ENCODE data around the gene PSMA7. TPM values are rescaled to one million over a fixed set of nuclear protein-coding genes. Genes with fewer than 3 reads are reported as not detected.
A peak's percentile ranks its signal among the peaks of the same experiment; 100 is the strongest.

The PSMA7 gene
- total RNA-seq, 2 donors from 2014 or later: 220 to 234 TPM

DNA sequence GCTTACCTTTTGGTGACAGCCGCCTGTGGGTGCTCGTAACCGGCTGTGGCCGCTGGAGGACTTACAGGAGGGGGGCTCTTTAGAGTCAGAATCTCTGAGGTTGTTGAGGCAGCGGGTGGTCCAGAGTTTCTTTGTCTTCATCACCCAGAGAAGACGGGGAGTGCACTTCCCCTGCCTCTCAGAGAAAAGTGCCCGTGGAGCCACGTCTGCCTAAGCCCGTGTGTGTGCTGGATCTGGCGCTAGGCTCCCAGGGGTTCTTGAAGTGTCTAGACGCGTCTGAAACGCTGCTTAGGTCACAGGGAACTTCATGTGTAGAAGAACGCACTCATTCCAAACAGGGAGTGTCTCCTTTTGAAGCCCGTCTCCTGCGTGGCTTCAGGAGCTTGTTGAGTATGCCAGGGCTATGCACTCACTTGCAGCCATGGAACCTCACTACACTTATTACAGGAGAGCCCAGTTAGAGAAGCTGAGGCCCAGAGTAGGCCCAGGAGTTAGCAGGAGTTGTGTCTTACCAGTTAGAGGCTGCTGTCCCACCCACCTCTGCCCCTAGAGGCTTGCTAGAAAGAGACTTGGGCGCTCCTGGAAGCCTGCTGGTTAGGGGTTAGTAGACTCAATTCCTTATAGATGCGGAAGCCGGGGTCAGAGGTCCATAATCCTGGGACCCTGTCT, 19.6 kb downstream of the PSMA7 start:
- no peak overlapping the region for H3K27ac Mint-ChIP-seq

DNA sequence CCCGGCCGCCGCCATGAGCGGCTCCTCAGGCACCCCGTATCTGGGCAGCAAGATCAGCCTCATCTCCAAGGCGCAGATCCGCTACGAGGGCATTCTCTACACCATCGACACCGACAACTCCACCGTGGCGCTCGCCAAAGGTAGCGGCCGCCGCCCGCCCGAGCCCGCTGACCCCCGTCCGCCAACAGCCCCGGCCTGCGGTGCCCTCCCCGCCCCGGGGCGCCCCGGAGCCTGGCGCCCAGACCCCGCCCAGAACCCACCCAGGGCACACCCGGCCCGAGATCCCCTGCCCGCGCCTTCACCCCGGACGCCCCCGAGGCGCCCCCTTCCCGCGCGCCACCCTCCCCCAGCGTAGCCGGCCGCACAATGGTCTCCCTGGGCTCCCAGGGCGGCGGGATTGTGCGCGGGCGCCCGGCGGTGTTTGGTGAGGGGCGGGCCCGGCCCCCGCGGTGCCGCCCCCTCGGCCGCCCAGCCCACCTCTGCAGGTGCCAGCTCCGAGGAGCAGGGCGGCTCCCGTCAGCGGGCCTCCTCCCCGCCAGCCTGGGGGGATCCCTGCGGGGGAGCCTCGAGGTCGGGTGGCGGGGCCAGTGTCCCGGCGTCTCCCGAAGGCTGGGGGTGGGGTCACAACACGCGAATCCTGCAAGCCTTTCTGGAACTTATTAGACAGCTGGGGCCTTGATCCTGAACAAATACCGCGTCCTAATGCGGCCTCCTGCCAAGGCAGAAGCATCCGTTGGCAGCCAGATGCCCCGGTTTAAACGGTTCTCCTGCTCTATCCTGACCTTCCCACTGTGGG, 20.3 kb downstream of the PSMA7 start:
- H3K27me3 Mint-ChIP-seq (ENCODE audit: low read depth): no peaks in the 10 kb centered on the region
- no peak overlapping the region for H3K27ac Mint-ChIP-seq
- ATAC-seq (replicated peaks in 1 of 2): peak; percentile 4 to 12

More for the DNA sequence above, 19.6 kb downstream of the PSMA7 start:
- ATAC-seq (replicated peaks in 1 of 2) (no peak), DNase-seq (no peak)
- H3K4me3 Mint-ChIP-seq: peak overlapping the region; percentile 84 to 85
- peaks cover 12% of the 10 kb centered on the region in 2 donors for H3K36me3 Mint-ChIP-seq (ENCODE audit: insufficient read depth in 2 of 2)
- H3K4me1 Mint-ChIP-seq (ENCODE audit: low read depth): peaks cover 40% of the 10 kb centered on the region
- H3K9me3 Mint-ChIP-seq: no peaks in the 10 kb centered on the region
- no peaks in the 10 kb centered on the region for H3K27me3 Mint-ChIP-seq (ENCODE audit: low read depth)

DNA sequence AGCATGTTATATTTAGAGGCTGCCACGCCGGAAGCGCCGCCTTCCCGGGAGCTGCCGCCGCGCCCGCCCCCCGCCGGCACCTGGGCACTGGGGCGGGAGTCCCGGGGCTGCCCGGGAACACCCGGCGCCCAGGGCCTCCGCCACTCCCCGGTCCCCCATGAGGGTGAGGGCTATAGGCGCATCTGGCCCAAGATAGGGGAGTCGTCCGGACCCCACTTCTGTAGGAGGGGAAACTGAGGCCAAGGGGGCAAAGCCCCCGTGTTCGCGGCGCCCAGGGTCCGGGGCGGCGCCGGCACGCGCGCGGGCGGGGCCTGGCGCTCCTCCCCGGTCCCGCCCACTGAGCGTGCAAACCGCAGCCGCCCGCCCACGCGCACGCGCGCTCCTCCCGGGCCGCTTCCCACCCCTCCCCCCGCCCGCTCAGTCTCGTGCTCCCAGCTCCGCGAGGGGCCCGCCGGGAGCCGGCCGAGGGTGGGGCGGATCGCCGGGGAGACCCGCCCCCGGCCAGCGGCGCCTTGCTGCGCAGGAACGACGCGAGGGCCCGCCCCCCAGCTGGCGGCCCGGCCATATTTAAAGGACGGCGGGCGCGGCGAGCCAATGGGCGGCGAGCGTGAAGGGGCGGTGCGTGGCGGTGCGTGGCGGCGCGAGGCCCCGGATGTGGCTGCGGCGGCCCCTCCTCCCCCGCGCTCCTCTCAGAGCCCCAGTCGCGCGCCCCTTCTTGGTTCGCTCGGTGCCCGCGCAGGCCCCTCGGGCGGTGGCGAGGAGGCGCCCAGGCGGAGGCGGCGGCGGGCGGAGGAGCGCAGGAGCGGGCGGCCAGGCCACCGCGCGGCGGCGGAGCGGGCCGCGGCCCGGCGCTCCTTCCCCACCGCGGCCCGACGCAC, 21.2 kb downstream of the PSMA7 start, which contains the start of gene LSM14B:
Gene LSM14B, plus strand, starts transcription at position 700 of the 878 bp plus-strand sequence. CDS start 192 bp downstream, outside the sequence.
- Mint-ChIP-seq H3K36me3 (ENCODE audit: insufficient read depth in 2 of 2) (peaks cover 9% of the 10 kb centered on the region in 2 donors), H3K27me3 (ENCODE audit: low read depth) (no peaks in the 10 kb centered on the region), H3K9me3 (no peaks in the 10 kb centered on the region), H3K4me1 (ENCODE audit: low read depth) (peaks cover 52% of the 10 kb centered on the region), H3K4me3 (peak within 1 kb of the TSS; percentile 89 to 93), H3K27ac (peak within 1 kb of the TSS; percentile 87)
- DNase-seq (peak; percentile 96 to 98), ATAC-seq (replicated peaks in 1 of 2) (peak; percentile 87)

More for the DNA sequence above, 20.3 kb downstream of the PSMA7 start:
- Mint-ChIP-seq H3K9me3 (no peaks in the 10 kb centered on the region), H3K4me3 (peak overlapping the region; percentile 84 to 85), H3K4me1 (ENCODE audit: low read depth) (peaks cover 44% of the 10 kb centered on the region), H3K36me3 (ENCODE audit: insufficient read depth in 2 of 2) (peaks cover 12% of the 10 kb centered on the region in 2 donors)
- peak; percentile 47 to 53 for DNase-seq

DNA sequence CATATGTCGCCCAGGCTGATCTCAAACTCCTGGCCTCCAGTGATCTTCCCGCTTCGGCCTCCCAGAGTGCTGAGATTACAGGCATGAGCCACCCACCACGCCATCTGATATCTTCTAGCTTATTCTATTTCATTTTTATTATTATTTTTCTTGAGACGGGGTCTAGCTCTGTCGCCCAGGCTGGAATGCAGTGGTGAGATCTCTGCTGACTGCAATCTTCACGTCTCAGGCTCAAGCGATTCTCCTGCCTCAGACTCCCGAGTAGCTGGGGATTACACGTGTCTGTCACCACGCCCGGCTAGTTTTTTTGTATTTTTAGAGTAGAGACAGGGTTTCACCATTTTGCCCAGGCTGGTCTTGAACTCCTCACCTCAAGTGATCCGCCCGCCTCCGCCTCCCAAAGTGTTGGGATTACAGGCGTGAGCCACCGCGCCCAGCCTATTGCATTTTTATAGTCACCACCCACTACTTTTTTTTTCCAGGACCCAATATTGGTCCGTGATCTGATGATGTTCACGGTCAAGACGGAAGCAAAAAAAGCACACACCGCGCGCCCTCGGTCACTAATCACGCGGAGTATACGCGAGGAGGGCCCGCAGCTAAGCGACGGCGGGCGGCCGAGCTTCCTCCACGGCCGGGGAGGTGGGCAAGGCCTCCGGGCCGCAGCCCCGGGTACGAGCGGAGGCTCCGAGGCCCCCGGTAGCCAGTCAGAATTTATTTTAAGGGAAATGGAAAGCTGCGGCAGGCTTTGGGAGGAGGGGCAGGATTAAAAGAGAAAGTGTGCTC, 22.0 kb downstream of the PSMA7 start:
- H3K4me3 Mint-ChIP-seq: peak overlapping the region; percentile 89 to 93
- H3K36me3 Mint-ChIP-seq (ENCODE audit: insufficient read depth in 2 of 2): peaks cover 6 to 7% of the 10 kb centered on the region in 2 donors
- DNase-seq (no peak), ATAC-seq (replicated peaks in 1 of 2) (peak; percentile 2)
- peak overlapping the region; percentile 87 for H3K27ac Mint-ChIP-seq
- H3K9me3 Mint-ChIP-seq: no peaks in the 10 kb centered on the region
- no peaks in the 10 kb centered on the region for H3K27me3 Mint-ChIP-seq (ENCODE audit: low read depth)
- peaks cover 48% of the 10 kb centered on the region for H3K4me1 Mint-ChIP-seq (ENCODE audit: low read depth)

DNA sequence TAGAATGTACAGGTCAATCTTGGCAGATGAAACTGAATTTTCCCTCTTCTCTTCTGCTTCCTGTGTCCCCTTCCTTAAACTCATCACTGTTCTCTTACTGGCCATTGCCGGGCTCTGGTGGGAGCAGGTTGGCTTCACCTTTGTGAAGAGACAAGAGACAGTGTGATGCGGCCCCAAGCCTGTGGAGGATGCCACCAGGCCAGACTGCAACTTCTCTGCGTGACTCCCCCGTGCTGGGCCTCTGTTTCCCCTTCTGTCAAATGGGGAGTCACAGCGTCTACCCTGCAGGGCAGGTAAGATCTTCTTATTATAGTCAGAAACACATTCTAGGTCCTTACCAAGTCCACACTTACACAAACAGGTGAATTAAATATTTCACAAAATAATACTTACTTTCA, 22.8 kb downstream of the PSMA7 start:
- no peak overlapping the region for H3K27ac Mint-ChIP-seq
- no peaks in the 10 kb centered on the region for H3K27me3 Mint-ChIP-seq (ENCODE audit: low read depth)

DNA sequence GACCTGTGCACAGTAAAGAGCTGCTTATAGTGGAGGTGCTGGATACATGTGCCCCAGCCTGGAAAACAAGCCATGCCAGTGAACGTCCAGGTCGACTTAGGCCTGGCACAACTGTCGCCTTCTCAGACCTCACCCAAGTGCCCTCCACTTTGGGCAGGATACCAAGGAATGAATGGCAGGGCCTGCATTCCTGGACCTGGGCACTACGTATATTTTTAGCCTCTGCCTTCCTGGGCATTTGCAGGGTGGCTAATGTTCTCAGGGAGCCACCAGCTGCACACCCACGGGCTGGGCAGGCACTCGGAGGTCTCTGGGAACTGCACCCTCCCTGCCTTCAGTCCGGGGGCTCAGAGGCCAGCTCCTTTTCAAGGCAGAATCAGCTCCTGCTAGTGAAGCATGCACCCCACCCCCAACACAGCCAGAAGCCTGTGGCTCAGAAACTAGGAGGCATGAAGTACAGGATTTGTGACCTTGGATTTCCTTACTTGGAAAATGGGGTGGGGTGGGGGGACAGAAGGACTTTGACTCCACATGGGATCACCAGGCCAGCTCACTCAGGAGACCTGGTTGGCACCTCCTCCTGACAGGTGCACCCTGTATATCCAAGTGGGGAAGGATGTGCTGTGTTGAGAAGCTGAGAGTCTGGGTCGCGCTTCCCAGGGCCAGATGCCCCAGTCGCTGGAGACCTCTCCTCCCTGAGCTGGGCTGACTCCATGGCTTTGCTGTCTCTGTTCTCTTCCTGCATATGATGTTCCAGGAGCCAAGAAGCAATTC, 23.4 kb downstream of the PSMA7 start:
- peaks cover 6 to 9% of the 10 kb centered on the region in 2 donors for H3K36me3 Mint-ChIP-seq (ENCODE audit: insufficient read depth in 2 of 2)
- H3K27ac Mint-ChIP-seq: no peak overlapping the region
- peaks cover 48% of the 10 kb centered on the region for H3K4me1 Mint-ChIP-seq (ENCODE audit: low read depth)
- no peak overlapping the region for H3K4me3 Mint-ChIP-seq
- H3K27me3 Mint-ChIP-seq (ENCODE audit: low read depth): no peaks in the 10 kb centered on the region
- H3K9me3 Mint-ChIP-seq: peaks cover 2% of the 10 kb centered on the region in 2 donors
- no peak for DNase-seq
- ATAC-seq (replicated peaks in 1 of 2): no peak

More for the DNA sequence above, 22.8 kb downstream of the PSMA7 start:
- Mint-ChIP-seq H3K9me3 (peaks cover 2% of the 10 kb centered on the region in 2 donors), H3K4me1 (ENCODE audit: low read depth) (peaks cover 48% of the 10 kb centered on the region), H3K4me3 (peak overlapping the region in 1 of 2 donors; percentile 89), H3K36me3 (ENCODE audit: insufficient read depth in 2 of 2) (peaks cover 6 to 9% of the 10 kb centered on the region in 2 donors)
- DNase-seq (no peak), ATAC-seq (replicated peaks in 1 of 2) (no peak)

DNA sequence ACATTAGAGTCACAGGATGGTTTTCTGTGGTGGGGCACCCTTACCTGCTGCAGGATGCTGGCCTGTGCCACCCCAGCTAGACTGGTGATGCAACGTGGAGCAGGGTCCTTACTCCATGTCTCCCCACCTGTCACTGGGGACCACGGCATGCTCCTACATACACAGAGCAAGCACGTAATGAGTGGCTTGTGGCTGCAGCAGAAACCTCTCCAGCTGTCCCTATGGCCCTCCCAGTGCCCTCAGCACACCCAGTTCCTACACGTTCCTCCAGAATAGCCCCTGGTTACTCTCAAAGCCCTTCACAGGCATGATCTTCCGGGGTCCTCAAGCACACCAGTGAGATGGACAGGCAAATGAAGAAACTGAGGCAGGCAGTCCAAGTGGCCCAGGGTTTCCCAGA, 24.1 kb downstream of the PSMA7 start:
- no peak overlapping the region for H3K27ac Mint-ChIP-seq
- H3K27me3 Mint-ChIP-seq (ENCODE audit: low read depth): no peaks in the 10 kb centered on the region
- peaks cover 43% of the 10 kb centered on the region for H3K4me1 Mint-ChIP-seq (ENCODE audit: low read depth)
- DNase-seq (no peak), ATAC-seq (replicated peaks in 1 of 2) (no peak)
- peaks cover 2% of the 10 kb centered on the region in 2 donors for H3K9me3 Mint-ChIP-seq
- H3K36me3 Mint-ChIP-seq (ENCODE audit: insufficient read depth in 2 of 2): peaks cover 2 to 9% of the 10 kb centered on the region in 2 donors
- no peak overlapping the region for H3K4me3 Mint-ChIP-seq

DNA sequence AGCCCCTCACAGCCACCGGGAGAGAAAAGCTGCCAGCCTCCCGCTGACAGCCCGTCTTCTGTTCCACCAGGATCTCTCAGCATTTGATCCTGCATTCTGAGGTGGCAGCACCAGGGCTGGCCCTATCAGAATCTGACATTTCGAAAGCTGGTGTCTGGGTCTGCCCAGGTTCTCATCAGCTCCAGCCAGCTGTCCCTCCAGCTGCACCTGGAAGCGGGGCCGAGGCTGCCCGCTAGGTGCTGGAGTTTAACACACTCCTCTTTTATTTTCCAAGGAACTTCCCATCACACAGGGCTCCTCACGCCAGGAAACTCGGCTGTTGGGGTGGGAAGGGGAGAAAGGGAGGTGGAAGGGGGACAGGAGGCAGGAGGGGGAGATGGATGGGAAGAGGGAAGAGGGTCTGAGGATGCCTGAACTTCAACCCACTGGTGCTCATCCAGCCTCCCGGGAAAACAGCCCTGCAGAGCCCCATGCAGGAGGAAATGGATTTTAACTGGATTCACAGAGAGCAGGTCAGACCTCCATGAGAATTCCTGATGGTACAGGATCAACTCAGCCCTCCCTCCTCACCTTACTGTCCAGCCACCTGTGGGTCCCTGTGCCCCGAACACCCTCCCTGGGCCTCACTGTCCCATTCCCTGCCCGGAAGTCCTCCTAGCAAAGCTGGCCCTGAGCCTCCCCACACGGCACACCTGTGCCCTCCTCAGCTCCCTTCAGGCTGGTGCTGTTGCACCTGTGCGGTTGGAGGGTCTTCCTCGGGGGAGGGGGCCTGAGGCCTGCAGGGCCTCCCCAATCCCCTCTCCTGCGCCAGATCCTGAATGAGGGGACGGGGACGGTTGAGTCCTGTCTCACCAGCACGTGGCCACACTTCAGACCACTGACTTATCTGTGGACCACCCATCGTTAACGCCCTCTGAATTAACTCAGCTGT, 24.8 kb downstream of the PSMA7 start:
- Mint-ChIP-seq H3K9me3 (peaks cover 2% of the 10 kb centered on the region in 2 donors), H3K27ac (no peak overlapping the region), H3K4me1 (ENCODE audit: low read depth) (peaks cover 36% of the 10 kb centered on the region), H3K36me3 (ENCODE audit: insufficient read depth in 2 of 2) (peaks cover 2 to 7% of the 10 kb centered on the region in 2 donors), H3K4me3 (no peak overlapping the region), H3K27me3 (ENCODE audit: low read depth) (no peaks in the 10 kb centered on the region)
- no peak for ATAC-seq (replicated peaks in 1 of 2)
- no peak for DNase-seq

DNA sequence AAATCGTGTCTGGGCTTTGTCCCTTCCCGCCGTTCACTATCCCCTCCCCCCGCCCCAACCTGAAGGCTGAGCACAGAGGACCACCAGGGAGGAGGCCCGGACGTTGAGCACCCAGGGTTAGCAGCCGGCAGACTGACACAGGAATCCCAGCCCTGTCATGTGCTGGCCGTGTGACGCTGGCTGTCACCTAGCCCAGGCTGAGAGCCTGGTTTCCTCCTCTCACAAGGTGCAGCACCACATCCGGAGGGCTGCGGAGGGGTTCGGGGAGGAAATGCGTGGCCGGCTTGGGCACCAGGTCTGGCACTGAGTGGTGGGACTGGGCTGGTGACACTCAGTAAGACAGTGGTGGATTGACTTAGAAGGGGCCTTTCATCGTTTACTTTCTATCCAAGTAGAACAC, 25.5 kb downstream of the PSMA7 start:
- Mint-ChIP-seq H3K27me3 (ENCODE audit: low read depth) (no peaks in the 10 kb centered on the region), H3K4me1 (ENCODE audit: low read depth) (peaks cover 33% of the 10 kb centered on the region), H3K9me3 (peaks cover 4% of the 10 kb centered on the region in 2 donors), H3K4me3 (no peak overlapping the region), H3K27ac (no peak overlapping the region), H3K36me3 (ENCODE audit: insufficient read depth in 2 of 2) (peaks cover 2 to 11% of the 10 kb centered on the region in 2 donors)
- DNase-seq (peak; percentile 72 to 77), ATAC-seq (replicated peaks in 1 of 2) (peak; percentile 23 to 41)

DNA sequence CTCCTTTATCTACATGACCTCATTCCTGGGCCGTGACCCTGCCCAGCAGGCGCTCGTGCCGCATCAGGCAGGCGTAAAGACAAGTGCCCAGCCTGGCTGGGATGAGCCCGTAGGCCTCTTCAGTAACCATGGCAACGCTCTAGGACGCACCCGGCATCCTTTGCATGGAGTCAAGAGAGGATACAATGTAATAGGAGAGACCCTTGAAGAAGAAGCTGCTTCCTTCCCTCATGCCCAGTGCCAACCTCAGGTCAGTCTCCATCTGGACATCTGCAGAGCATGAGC, 25.9 kb downstream of the PSMA7 start:
- DNase-seq: no peak
- H3K9me3 Mint-ChIP-seq: peaks cover 4 to 5% of the 10 kb centered on the region in 2 donors

More for the DNA sequence above, 25.9 kb downstream of the PSMA7 start:
- H3K27ac Mint-ChIP-seq: no peak overlapping the region
- no peaks in the 10 kb centered on the region for H3K27me3 Mint-ChIP-seq (ENCODE audit: low read depth)
- ATAC-seq (replicated peaks in 1 of 2): no peak
- H3K36me3 Mint-ChIP-seq (ENCODE audit: insufficient read depth in 2 of 2): peaks cover 2 to 11% of the 10 kb centered on the region in 2 donors
- H3K4me1 Mint-ChIP-seq (ENCODE audit: low read depth): peaks cover 33% of the 10 kb centered on the region
- no peak overlapping the region for H3K4me3 Mint-ChIP-seq

Measured in activated T-cell treated with anti-CD3 and anti-CD28 coated beads, Interleukin-2, amount 50 U/mL, for 72 hours (primary cell).